ENCODE results near the gene HEY2.

DNA sequence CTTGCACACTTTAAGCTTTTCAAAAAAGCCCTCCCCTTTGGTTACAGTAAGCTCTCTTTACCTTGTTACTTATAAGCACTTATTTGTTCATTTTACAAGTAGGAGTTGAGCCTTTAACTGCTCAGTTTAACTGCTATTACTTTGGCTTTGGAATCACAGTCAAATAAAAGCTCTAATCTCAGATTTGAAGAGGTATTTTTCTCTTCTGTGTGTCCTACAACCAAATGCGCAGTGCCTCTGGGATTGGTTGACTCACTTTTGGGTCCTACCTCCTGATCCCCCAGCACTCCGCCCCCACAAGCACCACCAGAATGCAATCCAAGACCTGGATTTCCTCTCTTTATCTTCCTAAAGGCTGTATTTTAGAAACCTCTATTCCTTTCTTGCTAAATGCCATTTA is 43.8 kb downstream of the HEY2 start:
- TF ChIP-seq, protein P1, sequence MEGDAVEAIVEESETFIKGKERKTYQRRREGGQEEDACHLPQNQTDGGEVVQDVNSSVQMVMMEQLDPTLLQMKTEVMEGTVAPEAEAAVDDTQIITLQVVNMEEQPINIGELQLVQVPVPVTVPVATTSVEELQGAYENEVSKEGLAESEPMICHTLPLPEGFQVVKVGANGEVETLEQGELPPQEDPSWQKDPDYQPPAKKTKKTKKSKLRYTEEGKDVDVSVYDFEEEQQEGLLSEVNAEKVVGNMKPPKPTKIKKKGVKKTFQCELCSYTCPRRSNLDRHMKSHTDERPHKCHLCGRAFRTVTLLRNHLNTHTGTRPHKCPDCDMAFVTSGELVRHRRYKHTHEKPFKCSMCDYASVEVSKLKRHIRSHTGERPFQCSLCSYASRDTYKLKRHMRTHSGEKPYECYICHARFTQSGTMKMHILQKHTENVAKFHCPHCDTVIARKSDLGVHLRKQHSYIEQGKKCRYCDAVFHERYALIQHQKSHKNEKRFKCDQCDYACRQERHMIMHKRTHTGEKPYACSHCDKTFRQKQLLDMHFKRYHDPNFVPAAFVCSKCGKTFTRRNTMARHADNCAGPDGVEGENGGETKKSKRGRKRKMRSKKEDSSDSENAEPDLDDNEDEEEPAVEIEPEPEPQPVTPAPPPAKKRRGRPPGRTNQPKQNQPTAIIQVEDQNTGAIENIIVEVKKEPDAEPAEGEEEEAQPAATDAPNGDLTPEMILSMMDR (IDR thresholded peaks at IDR 0.05): no peak
- no peak for TF ChIP-seq POLR2A (IDR thresholded peaks at IDR 0.05)
- no peak for TF ChIP-seq EP300 (IDR thresholded peaks at IDR 0.05)

Measured in ovary (tissue), 3 donors.